ENCODE results near the gene OSBPL3.

The OSBPL3 gene

GRCh38 chr7:24952464-24952863, 27.5 kb downstream of the OSBPL3 start:
- DNase-seq: no peak

DNA sequence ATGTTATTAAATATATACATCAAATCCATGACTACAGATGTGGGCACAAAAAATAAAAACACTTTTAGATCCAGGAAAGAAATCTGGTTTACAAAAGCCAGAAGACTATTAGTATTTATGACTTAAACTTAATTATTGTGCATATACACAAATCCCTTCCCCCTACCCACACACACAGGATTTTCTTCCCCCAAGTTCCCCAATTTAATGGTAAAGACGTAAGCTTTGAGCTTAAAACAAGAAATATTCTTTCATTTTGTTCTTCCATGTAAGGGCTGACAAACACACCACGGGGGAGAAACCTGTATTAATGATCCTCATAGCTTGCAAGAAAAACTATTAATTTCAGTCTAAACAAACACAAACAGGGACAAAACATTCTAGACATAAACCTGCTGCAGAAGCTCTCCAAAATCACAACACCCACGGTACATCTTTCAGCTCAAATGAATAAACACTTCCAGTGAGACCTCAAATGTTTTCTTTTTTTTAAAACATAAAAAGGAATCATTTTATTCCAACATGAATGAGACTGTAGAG, 28.5 kb downstream of the OSBPL3 start:
- no peak for DNase-seq

DNA sequence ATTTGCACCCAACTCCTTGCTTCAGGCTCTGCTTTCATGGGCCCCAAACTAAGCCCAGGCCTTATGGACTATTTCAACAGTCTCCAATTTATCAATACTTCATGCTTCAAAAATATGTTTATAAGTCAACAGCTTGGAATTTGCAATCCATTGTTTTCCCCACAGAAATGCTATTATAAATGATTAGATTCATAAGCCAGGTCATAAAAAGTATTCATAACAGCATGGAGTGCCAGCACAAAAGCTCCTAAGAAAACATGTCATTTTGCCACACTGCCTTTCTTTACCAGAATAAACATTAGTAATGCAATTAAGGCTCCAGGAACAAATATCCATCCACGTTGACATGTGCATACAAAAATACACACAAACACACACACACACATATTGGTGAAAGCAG, 30.1 kb downstream of the OSBPL3 start:
- DNase-seq: no peak

GRCh38 chr7:24948739-24949138, 31.2 kb downstream of the OSBPL3 start:
- no peak for DNase-seq

DNA sequence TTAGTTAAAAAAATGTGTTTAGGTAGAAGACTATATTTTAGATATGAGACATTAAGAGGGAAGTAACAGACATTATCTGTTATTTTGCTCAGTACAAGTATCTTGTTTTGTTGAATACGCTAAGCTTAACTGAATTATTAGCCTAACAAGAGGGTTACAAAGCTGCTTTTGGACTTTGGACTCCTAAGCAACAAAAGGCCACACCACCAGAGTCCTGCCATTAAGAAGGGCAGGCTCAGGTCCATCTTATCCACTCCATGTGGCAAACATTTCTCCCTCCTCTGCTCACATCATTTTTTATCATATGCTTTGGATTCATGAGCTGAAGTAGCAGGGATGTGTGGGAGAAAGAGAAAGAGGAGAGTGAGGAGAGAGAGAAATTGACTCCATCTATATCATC, 33.5 kb downstream of the OSBPL3 start:
- no peak for DNase-seq

DNA sequence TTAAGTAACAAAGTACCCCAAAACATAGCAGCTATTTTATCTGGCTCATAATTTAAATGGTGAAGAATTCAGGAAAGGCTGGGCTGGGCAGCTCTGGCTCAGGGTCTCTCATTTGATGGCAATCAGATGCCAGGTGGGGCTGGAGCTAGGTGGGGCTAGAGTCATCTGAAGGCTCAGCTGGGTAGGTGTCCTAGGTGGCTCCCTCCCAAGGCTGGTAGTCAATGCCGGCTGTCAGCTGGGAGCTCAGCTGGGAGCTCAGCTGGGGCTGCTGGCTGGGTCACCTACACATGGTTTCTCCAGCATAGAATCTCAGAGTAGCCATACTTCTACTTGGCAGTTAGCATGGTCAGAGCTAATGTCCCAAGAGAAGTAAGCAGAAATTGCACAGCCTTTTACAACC, 34.1 kb downstream of the OSBPL3 start:
- no peak for DNase-seq

DNA sequence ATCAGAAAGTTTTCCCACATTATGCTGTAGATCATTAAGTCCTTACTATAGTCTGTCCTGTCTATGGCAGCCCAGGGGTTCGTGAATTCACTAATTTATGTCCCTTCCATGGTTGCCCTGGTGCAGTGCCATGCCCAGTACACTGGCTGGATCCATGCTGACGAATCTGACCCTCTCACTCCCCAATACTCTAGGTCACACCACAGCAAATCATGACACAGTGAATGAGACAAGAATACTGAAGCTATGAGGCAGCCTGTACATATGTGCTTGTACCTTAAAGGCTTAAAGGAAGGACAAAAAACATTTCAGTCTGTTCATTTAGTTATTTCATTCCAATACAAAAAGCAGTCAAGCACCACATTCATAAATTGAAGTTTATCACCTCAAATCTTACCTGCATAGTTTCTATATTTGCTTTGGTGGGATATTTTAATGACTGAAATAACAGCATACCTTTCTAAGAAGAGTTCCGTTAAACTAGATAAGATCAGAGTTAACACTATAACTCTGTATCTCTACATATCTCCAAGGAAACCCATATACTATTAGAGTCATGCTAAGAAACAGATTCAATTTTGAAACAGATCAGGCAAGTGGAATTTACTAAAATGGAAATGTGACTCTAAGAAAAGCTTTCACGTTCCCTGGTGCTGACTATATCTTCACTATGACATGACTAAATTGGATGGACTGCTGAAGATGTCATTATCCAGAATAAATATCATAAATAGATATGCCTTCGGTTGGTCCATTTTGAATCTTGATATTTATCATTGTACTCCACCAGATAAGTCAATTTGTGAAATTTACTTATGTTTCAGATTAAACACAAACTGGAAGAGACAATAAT, 36.7 kb downstream of the OSBPL3 start:
- no peak for DNase-seq

DNA sequence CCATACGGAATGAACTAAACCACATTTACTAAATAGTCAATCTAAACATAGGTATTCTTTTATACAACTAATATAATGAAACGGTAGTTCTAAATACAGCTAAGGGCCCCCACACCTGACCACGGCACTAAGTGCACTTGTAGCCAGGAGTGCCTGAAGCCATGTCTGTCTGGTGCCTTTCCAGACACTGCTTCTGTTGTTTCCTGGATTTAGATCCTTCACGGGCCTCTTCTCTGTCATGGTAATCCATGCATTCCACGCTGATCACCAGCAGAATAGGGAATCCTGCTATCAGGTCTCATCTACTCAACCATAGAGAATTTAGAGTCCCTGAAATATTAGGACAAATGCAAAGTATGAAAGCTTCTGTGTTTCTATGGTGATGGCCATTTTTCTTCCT, 37.8 kb downstream of the OSBPL3 start:
- no peak for DNase-seq

DNA sequence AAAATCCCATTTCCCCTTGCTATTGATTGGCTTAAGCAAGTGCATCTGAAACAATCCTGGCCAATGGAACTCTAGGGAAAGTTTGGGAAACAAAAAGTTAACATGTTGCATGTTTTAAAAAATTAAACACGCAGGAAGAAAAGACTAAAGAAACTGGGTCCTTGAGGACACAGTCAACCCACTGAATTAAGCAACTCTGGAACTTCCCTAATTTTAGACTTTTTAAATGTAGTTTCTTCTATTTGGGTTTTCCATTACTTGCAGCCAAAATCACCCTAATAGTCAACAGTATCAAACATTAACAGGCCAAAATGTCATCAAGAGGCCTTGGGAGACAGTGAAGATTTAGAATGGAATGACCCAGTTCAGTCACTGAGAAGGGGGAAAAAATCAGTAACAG, 40.6 kb downstream of the OSBPL3 start:
- DNase-seq: no peak

GRCh38 chr7:24936121-24936824, 43.7 kb downstream of the OSBPL3 start:
- no peak for DNase-seq

- DNase-seq: no peak
Observed at GRCh38 chr7:24933298-24933697, 46.7 kb downstream of the OSBPL3 start.

DNA sequence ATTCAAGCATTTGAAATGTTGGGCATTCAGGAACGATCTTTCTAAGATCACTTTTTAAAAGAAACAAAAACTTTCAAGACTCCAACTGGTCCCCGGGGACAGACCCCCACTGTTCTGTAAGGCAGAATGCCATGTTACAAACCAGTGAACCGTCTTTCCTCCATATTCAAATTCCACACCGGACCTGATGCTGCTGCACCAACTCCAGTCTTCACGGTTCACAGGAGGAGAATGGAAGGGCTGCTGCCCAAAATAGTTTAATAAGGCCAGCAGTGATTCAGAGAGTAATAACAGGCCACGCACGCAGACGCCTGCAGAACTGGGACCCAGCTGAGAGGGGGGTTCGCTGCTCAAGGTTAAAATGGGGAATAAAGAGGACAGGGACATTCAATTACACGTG, 47.2 kb downstream of the OSBPL3 start:
- no peak for DNase-seq

GRCh38 chr7:24932389-24932788, 47.6 kb downstream of the OSBPL3 start:
- DNase-seq: no peak

GRCh38 chr7:24931844-24932243, 48.1 kb downstream of the OSBPL3 start:
- DNase-seq: no peak

GRCh38 chr7:24930856-24931255, 49.1 kb downstream of the OSBPL3 start:
- DNase-seq: no peak

DNA sequence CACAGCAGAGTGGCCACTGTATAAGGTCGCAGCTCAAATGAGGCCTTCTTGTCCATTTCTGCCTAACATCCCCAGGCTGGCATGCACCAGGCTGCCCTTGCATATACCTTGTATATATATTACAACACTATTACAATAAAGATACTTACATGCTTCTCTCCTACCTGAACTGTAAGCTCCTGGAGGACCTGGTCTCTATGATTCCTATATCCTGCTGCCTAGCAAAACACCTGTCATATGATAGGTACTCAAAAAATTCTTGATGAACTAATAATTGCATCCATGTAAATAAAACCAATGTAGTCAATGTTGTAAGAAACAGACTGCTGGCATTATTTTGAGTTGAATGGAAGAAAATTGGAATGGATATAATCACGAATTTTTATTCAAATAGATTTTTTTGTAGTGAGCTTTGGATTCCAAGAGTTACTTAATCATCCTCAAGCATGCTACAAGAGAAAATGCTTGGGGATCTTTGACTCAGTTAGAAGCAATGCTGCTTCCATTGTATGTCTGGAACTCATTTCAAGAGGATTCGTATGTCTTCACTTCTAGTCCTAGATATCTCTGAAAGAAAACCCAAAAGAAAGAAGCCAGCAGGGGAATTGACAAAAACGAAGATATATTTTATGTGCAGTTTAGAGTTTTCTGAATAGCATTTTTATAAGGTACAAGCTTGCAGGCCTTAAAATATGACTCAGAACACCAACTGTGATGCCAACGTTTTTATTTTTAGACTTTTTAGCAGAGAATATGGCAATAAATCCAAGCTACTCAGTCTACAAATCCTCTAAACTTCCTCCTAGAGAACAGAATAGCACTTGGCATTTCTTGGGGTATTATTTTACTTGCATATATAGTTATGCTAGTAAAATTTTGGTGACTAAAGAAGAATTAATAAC, 53.1 kb downstream of the OSBPL3 start:
- DNase-seq: no peak

DNA sequence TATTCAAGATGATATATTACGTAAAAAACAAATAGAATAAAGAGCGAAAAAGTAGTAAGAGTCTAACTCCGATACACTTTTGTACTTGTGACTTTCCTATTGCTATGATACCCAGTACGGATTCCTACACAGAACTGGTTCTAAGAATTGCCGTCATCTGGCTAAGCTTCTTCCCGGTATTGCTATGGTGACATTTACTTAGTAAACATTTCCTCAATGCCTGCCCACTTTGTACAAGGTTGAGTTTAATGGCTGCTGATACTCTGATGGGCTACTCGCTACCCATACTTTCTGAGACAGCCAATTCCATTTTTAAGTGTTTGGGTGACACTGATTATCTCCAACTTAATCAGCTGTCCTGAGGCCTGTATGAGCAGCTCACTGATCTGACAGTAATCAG, 55.6 kb downstream of the OSBPL3 start:
- no peak for DNase-seq

- no peak for DNase-seq
Observed at GRCh38 chr7:24923172-24923865, 56.7 kb downstream of the OSBPL3 start.

GRCh38 chr7:24922099-24922773, 57.7 kb downstream of the OSBPL3 start:
- no peak for DNase-seq

DNA sequence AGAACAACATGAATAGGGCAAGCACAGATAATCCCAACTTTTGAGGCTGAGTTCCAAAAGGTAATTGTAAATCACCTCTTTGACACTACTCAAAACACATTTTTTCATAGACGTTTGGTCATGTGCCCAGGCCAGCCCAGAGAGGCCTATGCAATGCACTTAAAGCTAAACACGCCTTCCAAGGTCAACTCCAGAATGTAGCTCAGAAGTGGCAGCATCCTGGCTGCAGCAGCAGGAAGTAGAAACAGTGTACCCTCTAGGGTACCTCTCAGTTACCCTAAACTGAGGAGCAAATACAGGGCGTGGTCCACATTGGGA, 58.7 kb downstream of the OSBPL3 start:
- no peak for DNase-seq

DNA sequence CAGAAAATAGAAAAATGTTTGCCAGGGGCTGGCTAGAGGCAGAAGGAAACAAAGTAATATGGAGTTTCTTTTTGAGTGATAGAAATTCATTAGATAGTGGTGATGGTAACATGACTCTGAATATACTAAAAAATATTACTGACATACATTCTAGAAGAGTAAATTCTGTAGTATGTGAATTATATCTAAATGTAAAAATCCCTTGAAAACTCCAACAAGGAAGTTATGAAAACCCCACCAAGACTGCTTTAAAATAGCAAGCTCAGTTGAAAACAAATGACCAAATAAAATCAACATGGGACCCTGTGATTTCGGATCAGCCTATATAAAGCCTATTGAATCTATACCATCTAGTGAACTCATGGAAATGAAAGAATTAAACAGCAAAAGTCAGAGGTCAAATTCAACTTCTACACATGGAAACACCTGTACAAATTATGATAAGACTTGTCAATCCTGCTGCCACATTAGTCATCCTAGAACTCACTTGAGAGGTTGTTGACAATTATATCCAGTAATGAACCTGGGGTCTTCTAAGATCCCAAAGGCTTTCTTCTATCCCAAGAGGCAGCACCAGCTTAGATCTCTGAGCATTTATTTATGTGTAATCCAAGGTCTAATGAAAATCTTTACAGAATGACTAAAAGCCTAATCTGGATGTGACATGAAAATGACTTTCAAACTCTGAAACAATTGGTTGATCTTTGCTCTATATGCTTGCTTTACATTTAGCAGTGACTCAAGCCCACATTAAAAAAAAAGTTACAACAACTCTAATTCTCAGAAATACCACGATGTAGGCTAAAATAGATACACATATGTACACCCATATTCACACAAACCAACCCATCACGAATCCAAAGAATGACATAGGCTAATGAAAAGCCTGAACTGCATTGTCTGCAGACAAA, 59.3 kb downstream of the OSBPL3 start:
- DNase-seq: no peak
